Neural progenitor cell (in vitro differentiated cells): ENCODE results near the gene TBCK. TPM values are rescaled to one million over a fixed set of nuclear protein-coding genes. Genes with fewer than 3 reads are reported as not detected.

ENCODE experiments used
- DNase-seq: peaks from one replicate; pipeline ENCODE4 v3.0.0-alpha.2; 2016; ENCODE audit warnings: low spot score
- H2AFZ ChIP-seq: fragments of 200-600 bp; sonication (generic); replicated peaks from 2 replicates; pipeline ENCODE4 v1.6.1; 2016; ENCODE audit warnings: antibody characterized with exemption
- H3F3A ChIP-seq: fragments of 200-600 bp; sonication (generic); 2 replicates; pipeline ENCODE4 v1.6.1; 2016; ENCODE audit warnings: antibody characterized with exemption, low read depth
- H3K27ac ChIP-seq: fragments of 200-600 bp; sonication (generic); 2 replicates; pipeline ENCODE4 v1.5.1; 2016; ENCODE audit warnings: mild to moderate bottlenecking
- H3K27me3 ChIP-seq: fragments of 200-600 bp; sonication (generic); 2 replicates; pipeline ENCODE4 v1.6.1; 2016; ENCODE audit warnings: mild to moderate bottlenecking, moderate library complexity
- H3K36me3 ChIP-seq: fragments of 200-600 bp; sonication (generic); 2 replicates; pipeline ENCODE4 v1.5.1; 2016
- H3K4me1 ChIP-seq: fragments of 200-600 bp; sonication (generic); 2 replicates; pipeline ENCODE4 v1.6.1; 2016; ENCODE audit warnings: mixed run types
- H3K4me2 ChIP-seq: fragments of 200-600 bp; sonication (generic); 2 replicates; pipeline ENCODE4 v1.6.1; 2016
- H3K4me3 ChIP-seq: fragments of 200-600 bp; sonication (generic); 2 replicates; pipeline ENCODE4 v1.5.1; 2016
- H3K79me2 ChIP-seq: fragments of 200-600 bp; sonication (generic); 2 replicates; pipeline ENCODE4 v1.6.1; 2016; ENCODE audit warnings: low read depth
- H3K9ac ChIP-seq: fragments of 200-600 bp; sonication (generic); 2 replicates; pipeline ENCODE4 v1.6.1; 2016
- H3K9me3 ChIP-seq: fragments of 200-600 bp; sonication (generic); 2 replicates; pipeline ENCODE4 v1.5.1; 2016; ENCODE audit warnings: low read depth
- H4K20me1 ChIP-seq: fragments of 200-600 bp; sonication (generic); 2 replicates; pipeline ENCODE4 v1.6.1; 2016; ENCODE audit warnings: low read depth
- H3K27ac Mint-ChIP-seq: 3 replicates; pipeline ENCODE4 v1.8.0; 2021; ENCODE audit warnings: mixed read lengths
- H3K27me3 Mint-ChIP-seq: 2 replicates; pipeline ENCODE4 v1.8.0; 2022; ENCODE audit warnings: low read depth, mild to moderate bottlenecking, inconsistent platforms, moderate library complexity, mixed read lengths; ENCODE audit not compliant: insufficient read depth
- H3K36me3 Mint-ChIP-seq: 3 replicates; pipeline ENCODE4 v1.8.0; 2021; ENCODE audit warnings: mixed read lengths
- H3K4me1 Mint-ChIP-seq: 3 replicates; pipeline ENCODE4 v1.8.0; 2021; ENCODE audit warnings: mixed read lengths
- H3K4me3 Mint-ChIP-seq: 3 replicates; pipeline ENCODE4 v1.8.0; 2021; ENCODE audit warnings: mild to moderate bottlenecking, moderate library complexity, mixed read lengths
- H3K9me3 Mint-ChIP-seq: 3 replicates; pipeline ENCODE4 v1.8.0; 2020; ENCODE audit warnings: mixed read lengths
- EZH2 ChIP-seq: fragments of 200-600 bp; sonication (generic); IDR thresholded peaks from 2 replicates; pipeline ENCODE4 v1.6.1; 2017; ENCODE audit warnings: antibody characterized with exemption, mild to moderate bottlenecking, moderate library complexity
- EZH2phosphoT487 ChIP-seq: fragments of 200-600 bp; sonication (generic); IDR thresholded peaks from 2 replicates; pipeline ENCODE4 v1.6.1; 2017; ENCODE audit warnings: antibody characterized with exemption
- total RNA-seq: library from RNA; depleted of rRNA; stranded (reverse); fragments of >200 nt; gene quantifications from 2 replicates; pipeline ENCODE4 v1.2.3, GENCODE V29; 2015; ENCODE audit warnings: low replicate concordance
- TF ChIP-seq, protein P1 (sequence below): fragments of 200-600 bp; sonication (generic); IDR thresholded peaks from 2 replicates; pipeline ENCODE4 v1.5.1; 2017; ENCODE audit warnings: antibody characterized with exemption, mild to moderate bottlenecking

The TBCK gene
- total RNA-seq, 1 donor from 2014 or later, result 69.8 TPM

DNA sequence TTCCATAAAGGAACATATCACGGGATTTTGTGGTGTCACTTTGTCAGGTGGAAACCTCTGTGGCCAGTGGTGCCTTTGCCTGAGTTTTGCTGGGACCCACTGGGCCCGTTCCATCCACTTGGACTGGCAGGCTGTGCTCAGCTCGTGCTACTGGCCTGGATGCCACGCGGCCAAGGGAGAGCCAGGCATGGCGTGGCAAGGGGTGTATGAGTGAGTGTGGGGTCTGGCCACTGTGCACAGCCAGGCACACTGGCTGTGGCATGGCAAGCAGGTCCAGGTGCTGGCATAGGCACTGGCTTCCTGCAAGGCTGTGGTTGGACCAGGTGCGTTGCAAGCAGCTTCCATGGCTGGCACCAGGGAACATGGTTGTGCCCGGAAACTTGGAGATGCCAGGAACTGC, 60.8 kb downstream of the TBCK start:
- Mint-ChIP-seq H3K27me3 (no peaks in the 10 kb centered on the region), H3K36me3 (no peaks in the 10 kb centered on the region), H3K27ac (no peak overlapping the region), H3K9me3 (no peaks in the 10 kb centered on the region), H3K4me1 (no peaks in the 10 kb centered on the region), H3K4me3 (no peak overlapping the region)
- Histone ChIP-seq H3K4me2 (no peak overlapping the region), H3K27me3 (no peaks in the 10 kb centered on the region), H3K27ac (no peak overlapping the region), H3K9ac (no peak overlapping the region), H3K4me1 (no peaks in the 10 kb centered on the region), H3K36me3 (no peaks in the 10 kb centered on the region), H3K79me2 (no peaks in the 10 kb centered on the region), H3F3A (no peaks in the 10 kb centered on the region), H2AFZ (no peak overlapping the region), H3K9me3 (no peaks in the 10 kb centered on the region), H3K4me3 (no peak overlapping the region), H4K20me1 (no peaks in the 10 kb centered on the region)
- no peak for DNase-seq
- TF ChIP-seq EZH2phosphoT487 (no peak), EZH2 (no peak)
- TF ChIP-seq, protein P1, sequence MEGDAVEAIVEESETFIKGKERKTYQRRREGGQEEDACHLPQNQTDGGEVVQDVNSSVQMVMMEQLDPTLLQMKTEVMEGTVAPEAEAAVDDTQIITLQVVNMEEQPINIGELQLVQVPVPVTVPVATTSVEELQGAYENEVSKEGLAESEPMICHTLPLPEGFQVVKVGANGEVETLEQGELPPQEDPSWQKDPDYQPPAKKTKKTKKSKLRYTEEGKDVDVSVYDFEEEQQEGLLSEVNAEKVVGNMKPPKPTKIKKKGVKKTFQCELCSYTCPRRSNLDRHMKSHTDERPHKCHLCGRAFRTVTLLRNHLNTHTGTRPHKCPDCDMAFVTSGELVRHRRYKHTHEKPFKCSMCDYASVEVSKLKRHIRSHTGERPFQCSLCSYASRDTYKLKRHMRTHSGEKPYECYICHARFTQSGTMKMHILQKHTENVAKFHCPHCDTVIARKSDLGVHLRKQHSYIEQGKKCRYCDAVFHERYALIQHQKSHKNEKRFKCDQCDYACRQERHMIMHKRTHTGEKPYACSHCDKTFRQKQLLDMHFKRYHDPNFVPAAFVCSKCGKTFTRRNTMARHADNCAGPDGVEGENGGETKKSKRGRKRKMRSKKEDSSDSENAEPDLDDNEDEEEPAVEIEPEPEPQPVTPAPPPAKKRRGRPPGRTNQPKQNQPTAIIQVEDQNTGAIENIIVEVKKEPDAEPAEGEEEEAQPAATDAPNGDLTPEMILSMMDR, result no peak

DNA sequence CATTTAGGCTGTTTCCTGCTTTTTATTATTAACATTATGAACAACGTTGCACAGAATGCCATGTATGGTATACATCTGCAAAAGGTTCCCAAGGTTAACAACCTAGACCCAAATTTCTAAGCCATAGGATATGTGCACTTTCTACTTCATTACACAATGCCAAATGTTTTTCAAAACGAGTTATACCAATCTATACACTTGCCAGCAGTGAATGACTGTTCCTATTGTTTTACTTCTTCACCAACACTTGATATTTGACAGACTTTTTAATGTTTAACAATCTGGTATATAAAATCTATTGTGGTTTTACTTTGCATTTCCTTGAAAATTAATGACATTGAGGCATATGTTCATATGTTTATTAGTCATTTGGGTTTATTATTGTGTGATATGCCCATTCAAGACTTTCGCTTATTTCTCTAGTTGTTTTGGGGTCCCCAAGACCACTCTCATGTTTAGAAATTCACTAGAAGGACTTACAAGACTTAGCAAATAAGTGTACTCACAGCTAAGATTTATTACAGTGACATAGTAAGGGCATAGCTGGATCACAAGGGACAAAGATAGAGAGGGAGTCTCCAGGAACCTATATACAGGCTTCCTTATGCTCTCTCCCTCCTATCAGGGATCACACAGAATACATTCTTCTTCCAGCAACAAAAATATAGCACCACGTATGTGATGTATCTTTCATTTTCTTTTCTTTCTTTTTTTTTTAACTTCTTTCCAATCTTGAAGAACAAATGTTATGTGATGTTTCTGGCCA, 62.5 kb downstream of the TBCK start:
- DNase-seq, result no peak
- no peak overlapping the region for H3K27ac Mint-ChIP-seq
- H3K4me1 Mint-ChIP-seq, result no peaks in the 10 kb centered on the region
- H3K4me3 ChIP-seq, result no peak overlapping the region
- H3K9ac ChIP-seq, result no peak overlapping the region
- no peaks in the 10 kb centered on the region for H3K9me3 Mint-ChIP-seq
- H3K27me3 Mint-ChIP-seq, result no peaks in the 10 kb centered on the region
- no peak overlapping the region for H3K4me3 Mint-ChIP-seq
- H4K20me1 ChIP-seq, result no peaks in the 10 kb centered on the region
- no peaks in the 10 kb centered on the region for H3K79me2 ChIP-seq
- no peak overlapping the region for H3K4me2 ChIP-seq
- peaks cover 5% of the 10 kb centered on the region for H3K36me3 ChIP-seq
- H3K27me3 ChIP-seq, result no peaks in the 10 kb centered on the region
- no peak overlapping the region for H2AFZ ChIP-seq
- no peaks in the 10 kb centered on the region for H3K9me3 ChIP-seq
- TF ChIP-seq, protein P1, result no peak
- no peak for TF ChIP-seq EZH2
- no peak for TF ChIP-seq EZH2phosphoT487
- H3K4me1 ChIP-seq, result no peaks in the 10 kb centered on the region
- H3F3A ChIP-seq, result no peaks in the 10 kb centered on the region
- no peaks in the 10 kb centered on the region for H3K36me3 Mint-ChIP-seq
- H3K27ac ChIP-seq, result no peak overlapping the region

DNA sequence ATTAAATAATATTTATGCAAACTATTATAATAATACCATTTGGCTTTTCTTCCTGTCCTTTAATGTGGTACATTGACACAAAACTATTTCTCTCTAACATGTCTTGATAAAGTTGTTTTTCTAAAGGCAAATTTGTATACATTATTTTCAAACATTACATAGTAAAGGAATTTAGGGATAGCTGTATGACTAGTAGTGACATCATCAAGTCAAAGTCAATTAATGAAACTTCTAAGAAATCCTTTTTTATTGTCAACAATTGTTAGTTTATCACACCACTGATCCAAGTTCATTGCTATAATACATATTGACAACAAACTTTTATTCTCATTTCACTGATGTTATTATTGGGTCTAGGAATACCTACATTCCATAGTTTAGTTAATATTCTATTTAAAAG, 68.4 kb downstream of the TBCK start:
- no peak overlapping the region for H3K27ac ChIP-seq
- H3K36me3 Mint-ChIP-seq, result peaks cover 2% of the 10 kb centered on the region
- H3K4me3 ChIP-seq, result no peak overlapping the region
- no peak for DNase-seq
- H3K9ac ChIP-seq, result no peak overlapping the region
- H3K27me3 ChIP-seq, result no peaks in the 10 kb centered on the region
- H2AFZ ChIP-seq, result no peak overlapping the region
- peaks cover 5% of the 10 kb centered on the region for H3K36me3 ChIP-seq
- no peaks in the 10 kb centered on the region for H4K20me1 ChIP-seq
- H3K4me1 ChIP-seq, result no peaks in the 10 kb centered on the region
- no peak overlapping the region for H3K4me3 Mint-ChIP-seq
- H3K27ac Mint-ChIP-seq, result no peak overlapping the region
- H3K4me2 ChIP-seq, result no peak overlapping the region
- TF ChIP-seq EZH2, result no peak
- TF ChIP-seq, protein P1, result no peak
- no peak for TF ChIP-seq EZH2phosphoT487
- no peaks in the 10 kb centered on the region for H3K79me2 ChIP-seq
- H3F3A ChIP-seq, result no peaks in the 10 kb centered on the region
- no peaks in the 10 kb centered on the region for H3K27me3 Mint-ChIP-seq
- H3K9me3 ChIP-seq, result no peaks in the 10 kb centered on the region
- H3K4me1 Mint-ChIP-seq, result no peaks in the 10 kb centered on the region
- no peaks in the 10 kb centered on the region for H3K9me3 Mint-ChIP-seq
